NCI-H524 treated with DMSO at 0.1 percent for 48 hours (cell line): Measurements from ENCODE around the gene ZNF74.
"Not testable (repeated sequence)": the region's sequence is repeated elsewhere in the genome, so short reads cannot be mapped to it uniquely, and the experiment has no call there.

ENCODE experiments used
- DNase-seq: peaks from one replicate; lab custom pipeline; 2025; lab: John Stamatoyannopoulos, UW

ZNF74 gene

DNA sequence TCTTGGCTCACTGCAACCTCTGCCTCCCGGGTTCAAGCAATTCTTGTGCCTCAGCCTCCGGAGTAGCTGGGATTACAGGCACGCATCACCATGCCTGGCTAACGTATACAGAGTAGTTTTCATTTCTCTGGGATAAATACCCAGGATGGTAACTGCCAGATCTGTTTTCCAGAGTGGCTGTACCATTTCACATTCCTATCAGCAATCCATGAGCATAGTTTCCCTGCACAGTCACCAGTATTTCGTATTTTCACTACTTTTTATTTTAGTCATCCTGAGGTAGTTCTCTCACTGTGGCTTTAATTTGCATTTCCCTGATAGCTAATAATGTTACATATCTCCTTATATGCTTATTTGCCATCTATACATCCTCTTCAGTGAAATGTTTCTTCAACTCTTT lies 54.7 kb downstream of the ZNF74 start:
- DNase-seq, result no peak

DNA sequence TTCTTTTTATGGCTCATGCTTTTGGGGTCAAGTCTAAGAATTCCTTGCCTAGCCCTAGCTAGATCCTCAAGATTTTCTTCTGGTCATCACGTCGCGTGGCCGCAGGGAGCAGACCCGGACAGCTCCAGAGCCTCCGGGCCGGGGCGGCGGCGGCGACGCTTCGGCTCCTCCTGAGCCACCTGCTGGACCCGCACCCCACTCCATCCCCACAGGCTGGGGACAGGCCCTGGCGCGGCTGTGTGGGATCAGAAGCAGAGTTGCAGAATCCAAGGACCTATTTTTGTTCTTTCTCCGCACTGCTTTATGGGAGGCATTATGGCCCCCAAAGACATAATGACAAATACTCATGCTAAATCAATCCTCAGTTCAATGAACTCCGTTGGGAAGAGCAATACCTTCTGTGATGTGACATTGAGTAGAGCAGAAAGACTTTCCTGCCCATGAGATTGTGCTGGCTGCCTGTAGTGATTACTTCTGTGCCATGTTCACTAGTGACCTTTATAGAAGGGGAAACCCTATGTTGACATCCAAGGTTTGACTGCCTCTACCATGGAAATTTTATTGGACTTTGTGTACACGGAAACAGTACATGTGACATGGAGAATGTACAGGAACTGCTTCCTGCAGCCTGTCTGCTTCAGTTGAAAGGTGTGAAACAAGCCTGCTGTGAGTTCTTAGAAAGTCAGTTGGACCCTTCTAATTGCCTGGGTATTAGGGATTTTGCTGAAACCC lies 56.0 kb downstream of the ZNF74 start:
- no peak for DNase-seq

DNA sequence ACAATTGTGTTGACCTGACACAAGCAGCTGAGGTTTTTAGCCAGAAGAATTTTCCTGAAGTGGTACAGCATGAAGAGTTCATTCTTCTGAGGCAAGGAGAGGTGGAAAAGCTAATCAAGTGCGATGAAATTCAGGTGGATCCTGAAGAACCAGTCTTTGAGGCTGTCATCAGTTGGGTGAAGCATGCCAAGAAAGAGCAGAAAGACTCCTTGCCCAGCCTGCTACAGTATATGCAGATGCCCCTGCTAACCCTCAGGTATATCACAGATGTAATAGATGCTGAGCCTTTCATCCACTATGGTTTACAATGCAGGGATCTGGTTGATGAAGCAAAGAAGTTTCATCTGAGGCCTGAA lies 56.6 kb downstream of the ZNF74 start:
- no peak for DNase-seq

DNA sequence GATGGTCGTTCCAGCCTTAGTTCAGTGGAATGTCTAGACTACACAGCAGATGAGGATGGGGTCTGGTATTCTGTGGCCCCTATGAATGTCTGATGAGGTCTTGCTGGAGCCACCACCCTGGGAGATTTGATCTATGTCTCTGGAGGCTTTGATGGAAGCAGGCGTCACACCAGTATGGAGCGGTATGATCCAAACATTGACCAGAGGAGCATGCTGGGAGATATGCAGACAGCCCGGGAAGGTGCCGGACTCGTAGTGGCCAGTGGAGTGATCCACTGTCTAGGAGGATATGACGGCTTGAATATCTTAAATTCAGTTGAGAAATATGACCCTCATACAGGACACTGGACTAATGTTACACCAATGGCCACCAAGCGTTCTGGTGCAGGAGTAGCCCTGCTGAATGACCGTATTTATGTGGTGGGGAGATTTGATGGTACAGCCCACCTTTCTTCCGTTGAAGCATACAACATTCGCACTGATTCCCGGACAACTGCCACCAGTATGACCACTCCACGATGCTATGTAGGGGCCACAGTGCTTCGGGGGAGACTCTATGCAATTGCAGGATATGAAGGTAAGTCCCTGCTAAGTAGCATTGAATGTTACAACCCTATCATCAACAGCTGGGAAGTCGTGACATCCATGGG lies 57.3 kb downstream of the ZNF74 start:
- DNase-seq, result not testable (repeated sequence)

DNA sequence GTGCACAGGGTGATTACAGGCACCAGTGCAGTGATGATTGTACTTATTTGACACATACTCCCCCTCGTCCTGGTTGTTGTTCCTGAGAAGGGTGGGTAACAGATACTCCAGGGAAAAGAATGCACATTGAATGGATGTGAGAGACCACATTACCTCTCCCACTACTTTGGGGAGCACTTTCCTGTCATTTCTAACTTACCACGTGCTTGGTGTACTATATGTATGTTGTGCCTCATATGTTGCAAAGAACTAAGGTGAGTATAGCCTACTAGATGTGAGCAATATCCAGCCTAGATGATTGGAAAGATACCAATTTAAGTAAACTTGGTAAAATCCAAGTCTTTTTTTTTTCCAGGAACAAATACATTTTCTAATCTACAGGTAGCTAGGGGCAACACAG lies 58.0 kb downstream of the ZNF74 start:
- no peak for DNase-seq

DNA sequence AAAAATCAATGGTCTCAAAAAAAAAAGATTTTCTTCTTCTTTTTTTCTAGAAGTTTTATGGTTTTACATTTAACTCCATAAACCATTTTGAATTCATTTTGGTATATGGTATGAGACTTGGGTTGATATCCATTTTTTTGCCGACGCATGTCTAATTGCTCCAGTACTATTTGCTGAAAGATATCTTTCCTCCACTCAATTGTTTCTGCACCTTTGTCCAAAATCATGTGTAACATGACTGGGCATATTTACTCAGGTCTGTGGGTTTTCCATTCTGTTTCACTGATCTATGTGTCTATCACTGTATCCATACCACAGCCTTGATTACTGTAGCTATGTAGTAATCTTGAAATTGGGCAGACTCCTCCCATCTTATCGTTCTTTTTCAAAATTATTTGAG lies 59.3 kb downstream of the ZNF74 start:
- no peak for DNase-seq

DNA sequence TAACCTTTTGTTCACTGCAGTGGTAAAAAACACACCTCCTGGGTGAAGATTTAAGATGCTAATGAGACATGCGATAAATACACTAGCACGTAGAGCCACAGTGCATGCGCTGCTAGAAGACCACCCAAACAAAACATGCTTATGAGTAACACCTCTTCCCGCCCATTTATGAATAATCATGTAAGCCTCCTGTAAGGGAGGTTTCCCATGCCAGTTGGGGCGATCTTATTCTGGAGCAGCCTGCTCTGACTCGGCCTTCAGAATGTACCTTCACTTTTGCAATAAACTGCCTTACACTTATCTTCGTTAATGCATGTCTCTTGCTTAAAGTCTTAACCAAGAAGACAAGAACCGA lies 61.7 kb downstream of the ZNF74 start:
- DNase-seq, result no peak

DNA sequence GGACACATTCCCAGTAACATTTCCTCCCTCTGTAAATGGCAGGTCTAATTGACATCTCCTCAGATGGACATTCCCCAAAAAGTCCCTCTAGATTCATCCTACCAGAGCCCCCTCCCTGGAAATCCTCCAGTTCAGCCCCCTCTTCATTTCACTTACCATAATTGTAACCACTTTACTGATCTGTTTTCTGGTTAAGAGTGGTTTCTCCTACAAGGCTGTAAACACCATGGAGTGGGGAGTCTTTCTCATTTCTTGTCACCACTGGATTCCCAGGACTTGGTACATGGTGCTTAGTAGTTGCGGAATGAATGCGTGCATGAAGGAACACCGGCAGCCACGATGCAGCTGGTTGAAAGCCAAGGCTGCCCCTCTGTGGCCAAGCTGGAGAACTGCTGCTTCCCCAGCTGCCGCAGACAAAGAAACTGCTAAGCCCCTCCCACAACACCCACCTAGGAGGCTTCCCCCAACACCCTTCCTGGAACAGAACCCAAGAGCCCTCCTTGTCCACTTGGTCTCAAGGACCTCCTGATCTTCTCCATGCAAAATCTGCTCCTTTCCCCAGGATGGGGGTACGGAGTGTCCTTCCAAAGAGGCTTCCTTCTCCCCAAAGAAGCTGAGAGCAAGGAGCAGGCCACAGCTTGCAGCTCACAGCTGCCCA lies 62.2 kb downstream of the ZNF74 start:
- DNase-seq, result peak; percentile 22

DNA sequence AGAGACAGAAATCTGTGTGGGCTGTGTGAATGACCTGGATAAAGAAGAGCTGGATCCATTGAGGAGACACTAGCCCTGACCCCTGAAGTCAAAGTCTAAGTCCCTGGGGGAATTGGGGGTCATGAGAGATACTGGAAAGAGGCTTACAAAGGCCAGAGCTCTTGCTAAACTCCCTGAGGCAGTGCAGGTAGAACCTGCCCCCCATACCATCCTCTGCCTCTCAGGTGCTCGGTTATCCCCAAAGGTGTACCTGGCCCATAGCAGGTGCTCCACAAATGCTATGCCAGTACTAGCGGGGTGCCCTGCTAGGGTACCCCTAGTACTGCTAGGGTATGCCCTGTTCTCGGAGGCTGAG lies 62.7 kb downstream of the ZNF74 start:
- DNase-seq, result no peak

DNA sequence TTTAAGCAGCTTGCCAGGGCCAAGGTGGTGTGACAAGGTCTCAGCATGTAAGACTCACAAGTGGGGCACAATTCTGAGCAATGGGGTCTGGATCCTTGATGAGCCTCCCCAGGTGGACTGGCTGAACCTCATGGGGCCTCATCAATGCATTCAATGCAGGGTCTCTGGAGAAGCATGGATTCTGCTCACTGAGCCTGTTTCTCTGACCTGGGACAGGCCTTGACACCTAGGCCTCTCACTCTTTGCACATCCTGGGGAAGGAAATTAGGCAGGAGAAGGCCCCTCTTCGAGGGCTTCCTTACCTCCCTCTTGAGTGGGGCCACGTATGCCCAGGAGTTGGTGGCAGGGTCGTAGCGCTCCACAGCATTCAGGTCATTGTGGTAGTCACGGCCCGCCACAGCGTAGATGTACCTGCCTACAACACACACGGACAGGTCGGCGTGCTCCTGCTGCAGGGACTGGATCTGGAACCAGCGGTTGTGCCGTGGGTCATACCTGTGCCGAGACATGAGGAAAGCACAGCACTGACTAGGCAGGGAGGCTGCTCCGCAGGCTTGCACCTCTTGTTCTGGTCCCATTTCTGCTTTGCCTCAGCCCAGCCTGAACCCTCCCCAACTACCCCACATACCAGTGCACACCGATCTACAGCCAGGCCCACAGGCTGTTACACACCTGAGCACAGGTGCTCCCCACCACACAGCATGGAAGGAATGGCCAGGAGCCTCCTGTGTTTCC lies 63.7 kb downstream of the ZNF74 start:
- no peak for DNase-seq
